ENCODE measurements around the gene MAPK6.
"Not testable (repeated sequence)": the region's sequence is repeated elsewhere in the genome, so short reads cannot be mapped to it uniquely, and the experiment has no call there.

Gene MAPK6

GRCh38 chr15:52050416-52050815, 31.4 kb downstream of the MAPK6 start:
- Mint-ChIP-seq H3K36me3 (ENCODE audit: low read depth) (peaks cover 58% of the 10 kb centered on the region), H3K27ac (no peak overlapping the region), H3K4me3 (no peak overlapping the region), H3K9me3 (no peaks in the 10 kb centered on the region), H3K4me1 (ENCODE audit: low read depth) (peaks cover 15% of the 10 kb centered on the region), H3K27me3 (no peaks in the 10 kb centered on the region)

GRCh38 chr15:52052066-52052935, 33.3 kb downstream of the MAPK6 start:
- H3K9me3 Mint-ChIP-seq = no peaks in the 10 kb centered on the region
- no peaks in the 10 kb centered on the region for H3K27me3 Mint-ChIP-seq
- peaks cover 47% of the 10 kb centered on the region for H3K36me3 Mint-ChIP-seq (ENCODE audit: low read depth)
- H3K27ac Mint-ChIP-seq = no peak overlapping the region
- H3K4me3 Mint-ChIP-seq = no peak overlapping the region
- H3K4me1 Mint-ChIP-seq (ENCODE audit: low read depth) = no peaks in the 10 kb centered on the region

DNA sequence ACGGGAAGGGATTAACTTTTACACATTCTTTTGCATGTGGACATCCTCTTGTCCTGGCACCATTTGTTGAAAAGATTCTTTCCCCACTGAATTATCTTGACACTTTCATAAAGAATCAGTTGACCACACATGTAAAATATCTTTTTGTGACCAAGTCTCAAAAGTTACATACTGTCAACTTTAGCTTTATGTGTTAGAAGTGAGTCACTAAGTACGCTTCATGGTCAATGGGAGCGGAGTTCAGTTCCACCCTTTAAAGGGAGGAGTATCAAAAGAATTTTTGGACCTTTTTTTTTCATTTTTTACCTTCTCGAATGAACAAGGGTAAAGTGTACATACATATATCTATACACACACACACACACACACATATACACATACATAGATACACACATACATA, 35.4 kb downstream of the MAPK6 start:
- no peak overlapping the region for H3K27ac Mint-ChIP-seq
- no peaks in the 10 kb centered on the region for H3K27me3 Mint-ChIP-seq
- peaks cover 35% of the 10 kb centered on the region for H3K36me3 Mint-ChIP-seq (ENCODE audit: low read depth)
- H3K4me3 Mint-ChIP-seq = no peak overlapping the region
- no peaks in the 10 kb centered on the region for H3K9me3 Mint-ChIP-seq
- H3K4me1 Mint-ChIP-seq (ENCODE audit: low read depth) = no peaks in the 10 kb centered on the region

DNA sequence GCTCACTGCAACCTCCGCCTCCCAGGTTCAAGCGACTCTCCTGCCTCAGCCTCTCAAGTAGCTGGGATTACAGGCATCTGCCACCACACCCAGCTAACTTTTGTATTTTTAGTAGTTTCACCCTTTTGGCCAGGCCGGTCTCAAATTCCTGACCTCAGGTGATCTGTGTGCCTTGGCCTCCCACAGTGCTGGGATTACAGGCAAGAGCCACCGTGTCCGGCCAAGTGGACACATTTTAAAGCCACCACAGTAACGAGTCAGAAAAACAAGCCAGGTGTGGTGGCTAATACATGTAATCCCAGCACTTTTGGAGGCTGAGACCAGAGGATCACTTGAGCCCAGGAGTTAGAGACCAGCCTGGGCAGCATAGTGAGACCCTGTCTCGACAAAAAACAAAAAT, 35.8 kb downstream of the MAPK6 start:
- not testable (repeated sequence) for H3K4me1 Mint-ChIP-seq (ENCODE audit: low read depth); H3K4me3 Mint-ChIP-seq; H3K27me3 Mint-ChIP-seq; H3K27ac Mint-ChIP-seq; H3K9me3 Mint-ChIP-seq
- H3K36me3 Mint-ChIP-seq (ENCODE audit: low read depth) = peaks cover 32% of the 10 kb centered on the region

DNA sequence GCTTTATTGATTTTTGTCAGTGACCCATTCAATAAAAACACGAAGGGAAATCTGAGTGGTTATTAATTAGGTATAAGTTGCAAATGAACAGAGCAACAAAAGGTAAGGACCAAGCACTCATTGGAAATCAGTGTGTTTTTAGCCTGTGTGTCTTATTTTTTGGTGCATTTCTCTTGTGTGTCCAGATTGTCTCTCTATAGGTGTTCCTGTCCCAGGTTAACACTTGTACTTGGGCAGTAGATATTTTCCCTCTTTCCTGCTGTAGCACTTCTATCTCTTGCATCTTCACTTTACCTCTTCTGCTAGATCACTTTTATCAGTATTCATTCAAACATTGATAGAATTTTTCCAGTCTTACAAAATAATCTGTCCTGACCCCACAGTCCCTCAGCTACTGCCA, 37.0 kb downstream of the MAPK6 start:
- Mint-ChIP-seq H3K36me3 (ENCODE audit: low read depth) (peaks cover 31% of the 10 kb centered on the region), H3K9me3 (no peaks in the 10 kb centered on the region), H3K4me1 (ENCODE audit: low read depth) (no peaks in the 10 kb centered on the region), H3K27ac (no peak overlapping the region), H3K27me3 (no peaks in the 10 kb centered on the region), H3K4me3 (no peak overlapping the region)

DNA sequence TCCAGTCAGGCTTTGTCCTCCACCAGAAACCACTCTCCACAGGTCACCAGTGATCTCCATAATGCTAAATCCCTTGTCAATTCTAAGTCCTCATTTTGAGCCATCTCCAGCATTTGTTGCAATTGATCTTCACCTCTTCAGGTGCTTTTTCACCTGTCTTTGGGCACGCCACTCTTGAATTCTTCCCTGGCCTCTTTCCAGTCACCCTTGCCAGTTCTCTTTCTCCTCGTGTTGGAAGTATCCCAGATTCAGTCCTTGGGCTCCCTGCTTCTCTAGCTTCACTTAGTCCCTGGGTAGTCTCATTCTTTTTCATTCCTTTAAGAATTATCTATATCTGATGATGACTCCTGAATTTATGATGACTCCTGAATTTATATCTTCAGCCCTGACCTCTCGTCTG, 37.5 kb downstream of the MAPK6 start:
- H3K4me3 Mint-ChIP-seq = no peak overlapping the region

DNA sequence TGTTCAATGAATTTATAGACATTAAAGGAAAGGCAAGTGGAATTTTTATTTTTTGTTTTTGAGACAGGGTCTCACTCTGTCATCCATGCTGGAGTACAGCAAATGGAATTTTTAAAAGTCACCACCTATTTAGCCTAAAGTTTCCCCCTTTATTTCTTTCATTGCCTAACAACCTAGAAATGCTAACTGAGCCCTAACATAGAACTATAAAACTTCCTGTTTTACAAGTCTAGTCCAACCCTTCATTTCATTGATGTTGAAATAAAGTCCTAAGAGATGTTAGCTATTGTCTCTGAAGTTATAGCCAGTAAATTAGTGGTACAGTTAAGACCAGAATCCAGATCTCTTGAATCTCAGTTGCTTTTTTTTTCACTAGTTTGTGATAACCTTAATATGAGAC, 39.0 kb downstream of the MAPK6 start:
- no peaks in the 10 kb centered on the region for H3K4me1 Mint-ChIP-seq (ENCODE audit: low read depth)
- peaks cover 26% of the 10 kb centered on the region for H3K36me3 Mint-ChIP-seq (ENCODE audit: low read depth)
- H3K4me3 Mint-ChIP-seq = no peak overlapping the region
- H3K9me3 Mint-ChIP-seq = no peaks in the 10 kb centered on the region
- no peak overlapping the region for H3K27ac Mint-ChIP-seq
- H3K27me3 Mint-ChIP-seq = no peaks in the 10 kb centered on the region

More for the DNA sequence above, 37.5 kb downstream of the MAPK6 start:
- Mint-ChIP-seq H3K4me1 (ENCODE audit: low read depth) (no peaks in the 10 kb centered on the region), H3K27ac (no peak overlapping the region), H3K36me3 (ENCODE audit: low read depth) (peaks cover 31% of the 10 kb centered on the region), H3K27me3 (no peaks in the 10 kb centered on the region), H3K9me3 (no peaks in the 10 kb centered on the region)

- H3K4me3 Mint-ChIP-seq = no peak overlapping the region
- H3K9me3 Mint-ChIP-seq = no peaks in the 10 kb centered on the region
- H3K27ac Mint-ChIP-seq = no peak overlapping the region
- H3K4me1 Mint-ChIP-seq (ENCODE audit: low read depth) = no peaks in the 10 kb centered on the region
- H3K27me3 Mint-ChIP-seq = no peaks in the 10 kb centered on the region
- H3K36me3 Mint-ChIP-seq (ENCODE audit: low read depth) = peaks cover 38% of the 10 kb centered on the region
Observed at GRCh38 chr15:52060501-52060900, 41.5 kb downstream of the MAPK6 start.

GRCh38 chr15:52066842-52067544, 48.0 kb downstream of the MAPK6 start:
- Mint-ChIP-seq H3K4me1 (ENCODE audit: low read depth) (peaks cover 10% of the 10 kb centered on the region), H3K27ac (no peak overlapping the region), H3K36me3 (ENCODE audit: low read depth) (peaks cover 31% of the 10 kb centered on the region), H3K27me3 (no peaks in the 10 kb centered on the region), H3K9me3 (no peaks in the 10 kb centered on the region), H3K4me3 (no peak overlapping the region)

GRCh38 chr15:52067545-52067926, 48.5 kb downstream of the MAPK6 start:
- Mint-ChIP-seq H3K27ac (no peak overlapping the region), H3K4me1 (ENCODE audit: low read depth) (peaks cover 10% of the 10 kb centered on the region), H3K4me3 (no peak overlapping the region), H3K36me3 (ENCODE audit: low read depth) (peaks cover 31% of the 10 kb centered on the region), H3K9me3 (no peaks in the 10 kb centered on the region), H3K27me3 (no peaks in the 10 kb centered on the region)

- Mint-ChIP-seq H3K36me3 (ENCODE audit: low read depth) (peaks cover 26% of the 10 kb centered on the region), H3K4me1 (ENCODE audit: low read depth) (peaks cover 10% of the 10 kb centered on the region), H3K27me3 (no peaks in the 10 kb centered on the region), H3K27ac (no peak overlapping the region), H3K9me3 (no peaks in the 10 kb centered on the region), H3K4me3 (no peak overlapping the region)
Observed at GRCh38 chr15:52068004-52068615, 49.1 kb downstream of the MAPK6 start.

DNA sequence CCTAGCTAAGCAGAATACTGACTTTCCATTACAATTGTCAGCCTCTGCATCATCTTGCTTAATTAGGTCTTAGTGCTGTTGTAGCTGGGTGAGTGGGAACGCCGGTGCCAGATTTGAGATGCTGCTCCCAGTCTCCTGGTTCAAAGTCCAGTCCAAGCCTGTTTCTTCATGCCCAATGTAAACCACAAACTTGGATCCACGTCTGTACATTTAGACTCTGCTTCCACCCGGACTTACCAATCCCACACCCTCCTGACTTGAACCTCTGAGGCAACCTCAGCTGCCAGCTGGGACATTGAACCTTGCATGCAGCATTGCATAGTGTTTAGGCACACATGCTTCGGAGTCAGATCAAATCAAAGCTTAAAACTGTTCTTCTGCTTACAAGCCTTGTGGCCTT, 50.5 kb downstream of the MAPK6 start:
- no peaks in the 10 kb centered on the region for H3K9me3 Mint-ChIP-seq
- no peak overlapping the region for H3K4me3 Mint-ChIP-seq
- H3K27ac Mint-ChIP-seq = no peak overlapping the region
- H3K4me1 Mint-ChIP-seq (ENCODE audit: low read depth) = peaks cover 10% of the 10 kb centered on the region
- H3K27me3 Mint-ChIP-seq = no peaks in the 10 kb centered on the region
- H3K36me3 Mint-ChIP-seq (ENCODE audit: low read depth) = peaks cover 12% of the 10 kb centered on the region

- Mint-ChIP-seq H3K27me3 (no peaks in the 10 kb centered on the region), H3K4me1 (ENCODE audit: low read depth) (peaks cover 9% of the 10 kb centered on the region), H3K36me3 (ENCODE audit: low read depth) (peaks cover 2% of the 10 kb centered on the region), H3K4me3 (no peak overlapping the region), H3K27ac (no peak overlapping the region), H3K9me3 (no peaks in the 10 kb centered on the region)
Observed at GRCh38 chr15:52071570-52071969, 52.6 kb downstream of the MAPK6 start.

DNA sequence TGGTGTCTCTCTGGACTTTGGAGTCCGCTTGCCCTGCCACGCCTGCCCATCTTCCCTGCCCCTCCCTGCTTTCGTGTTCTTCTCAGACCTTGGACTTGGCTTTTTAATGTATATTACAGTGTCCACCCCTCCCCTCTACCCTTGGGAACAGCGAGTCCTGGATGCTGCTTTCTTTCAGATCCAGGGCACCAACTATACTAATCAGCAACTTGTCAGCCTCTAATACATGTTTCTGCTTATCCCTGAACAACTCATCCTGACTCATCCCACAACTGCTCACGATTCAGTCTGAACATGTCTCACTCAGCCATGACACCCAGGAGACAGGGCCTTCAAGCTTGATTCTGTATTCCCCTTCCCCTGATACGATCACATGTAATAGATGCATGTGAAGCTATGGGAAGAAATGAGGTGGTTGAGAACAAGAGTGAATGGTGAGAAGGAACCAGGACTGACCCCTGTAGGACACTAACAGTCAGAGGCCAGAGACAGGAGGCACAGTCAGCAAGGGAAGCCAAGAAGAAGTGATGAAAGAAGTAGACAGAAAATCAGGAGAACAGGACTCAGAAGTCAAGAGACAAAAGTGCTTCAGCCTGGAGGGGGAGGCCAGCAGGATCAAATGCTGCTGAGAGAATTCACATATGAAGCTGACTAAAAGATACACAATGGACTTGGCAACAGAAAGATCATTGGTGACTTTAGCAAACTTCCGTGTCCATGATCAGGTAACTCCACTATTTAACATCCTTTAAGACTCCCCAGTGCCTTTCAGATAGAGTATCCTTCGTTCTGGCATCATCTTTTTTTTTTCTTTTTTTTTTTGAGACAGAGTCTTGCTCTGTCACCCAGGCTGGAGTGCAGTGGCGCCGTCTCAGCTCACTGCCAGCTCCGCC, 58.1 kb downstream of the MAPK6 start:
- no peak overlapping the region for H3K4me3 Mint-ChIP-seq
- no peaks in the 10 kb centered on the region for H3K27me3 Mint-ChIP-seq
- H3K4me1 Mint-ChIP-seq (ENCODE audit: low read depth) = peaks cover 8% of the 10 kb centered on the region
- H3K36me3 Mint-ChIP-seq (ENCODE audit: low read depth) = no peaks in the 10 kb centered on the region
- H3K27ac Mint-ChIP-seq = no peak overlapping the region
- H3K9me3 Mint-ChIP-seq = no peaks in the 10 kb centered on the region

All from stimulated activated naive CD8-positive, alpha-beta T cell treated with anti-CD3 and anti-CD28 coated beads, Interleukin-15, Interleukin-2, amounts not matched to agents 100 ng/mL and 50 ng/mL, for 24 hours (primary cell).